Activated naive CD4-positive, alpha-beta T cell treated with anti-CD3 and anti-CD28 coated beads, Interleukin-2, amount 50 U/mL, for 72 hours (primary cell): ENCODE measurements around the gene AGR2. TPM values are rescaled to one million over a fixed set of nuclear protein-coding genes. Genes with fewer than 3 reads are reported as not detected.

ENCODE experiments used
- ATAC-seq, 2 donors: fragments of 150-1000 bp; cut with Tn5 transposase; 2 replicates each; pipeline ENCODE4 v1.10.0; 2021; ENCODE audit warnings: mild to moderate bottlenecking in 2 of 2, moderate library complexity in 2 of 2
- DNase-seq, 2 donors: peaks; one replicate each; pipeline ENCODE4 v3.0.0; 2021 to 2022; ENCODE audit warnings: low spot score in 2 of 2
- H3K27ac Mint-ChIP-seq, 2 donors: one replicate each; pipeline ENCODE4 v1.8.0; 2022; ENCODE audit warnings: mild to moderate bottlenecking in 2 of 2, mixed read lengths in 2 of 2
- H3K36me3 Mint-ChIP-seq, 2 donors: one replicate each; pipeline ENCODE4 v1.8.0; 2022; ENCODE audit warnings: mixed read lengths in 2 of 2
- H3K9me3 Mint-ChIP-seq, 2 donors: one replicate each; pipeline ENCODE4 v1.8.0; 2022; ENCODE audit warnings: mixed read lengths in 2 of 2
- total RNA-seq, 2 donors: library from RNA; stranded (reverse); gene quantifications; one replicate each; pipeline ENCODE4 v1.2.3, GENCODE V29; 2022

Gene AGR2
- total RNA-seq, 2 donors from 2014 or later, result not detected

DNA sequence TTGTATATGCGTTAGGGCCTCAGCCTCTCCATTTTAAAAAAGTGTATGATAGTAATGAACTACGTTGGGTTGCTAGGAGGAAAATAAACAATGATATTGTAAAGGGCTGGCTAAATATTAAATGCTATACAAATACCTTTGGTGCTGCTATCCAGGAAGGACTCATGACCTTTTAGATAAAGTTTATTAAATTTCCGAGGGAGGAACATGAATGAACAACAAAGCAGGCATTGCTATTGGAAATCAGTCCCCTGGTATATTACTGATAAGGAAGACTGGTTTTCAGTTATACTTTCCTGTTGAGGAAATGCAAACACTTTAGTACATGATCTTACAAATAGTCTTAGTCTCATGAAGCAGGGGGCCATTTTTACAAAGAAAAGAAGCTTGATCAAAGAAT, 17.2 kb upstream of the AGR2 start:
- DNase-seq, result no peak
- no peaks in the 10 kb centered on the region for H3K36me3 Mint-ChIP-seq
- no peak overlapping the region for H3K27ac Mint-ChIP-seq
- no peak for ATAC-seq
- peaks cover 0 to under 1% of the 10 kb centered on the region in 2 donors for H3K9me3 Mint-ChIP-seq

DNA sequence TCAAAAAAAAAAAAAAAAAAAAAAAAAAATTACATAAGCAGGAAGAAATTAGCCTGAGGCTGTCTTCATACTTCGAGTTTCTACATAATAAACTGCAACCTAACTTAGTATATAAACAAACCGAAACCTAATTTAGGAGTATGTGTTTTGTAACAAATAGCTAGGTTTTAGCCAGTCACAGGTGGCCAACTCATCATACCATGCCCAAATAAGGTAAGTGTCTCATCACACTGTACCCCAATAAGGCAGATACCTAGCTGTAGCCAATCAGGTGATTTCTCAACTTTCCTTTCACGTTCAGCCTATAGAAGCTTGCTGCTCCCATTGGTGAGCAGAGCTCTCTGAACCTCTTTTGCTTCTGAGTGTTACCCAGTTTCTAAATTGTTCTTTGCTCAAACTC, 13.9 kb upstream of the AGR2 start:
- H3K27ac Mint-ChIP-seq, result no peak overlapping the region
- no peaks in the 10 kb centered on the region for H3K9me3 Mint-ChIP-seq
- no peaks in the 10 kb centered on the region for H3K36me3 Mint-ChIP-seq
- no peak for ATAC-seq
- no peak for DNase-seq

DNA sequence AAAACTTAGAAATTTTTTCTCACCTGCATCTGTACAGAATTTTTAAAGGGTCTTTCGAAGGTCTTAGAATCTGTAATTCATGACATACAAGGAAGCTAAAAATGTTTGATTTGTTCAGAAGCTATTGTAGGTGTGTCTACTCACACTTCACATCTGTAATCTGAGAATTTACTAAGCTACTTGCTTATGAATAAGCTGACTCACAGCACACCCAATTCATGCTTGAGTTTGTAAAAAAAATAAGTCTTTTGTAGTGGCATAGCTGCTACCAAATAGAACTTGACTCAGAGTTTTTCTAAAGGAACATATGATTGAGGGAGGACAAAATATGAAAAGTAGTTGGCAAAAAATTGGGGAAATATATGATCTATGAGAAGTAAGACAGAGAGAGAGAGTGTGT, 12.7 kb upstream of the AGR2 start:
- H3K27ac Mint-ChIP-seq, result no peak overlapping the region
- H3K9me3 Mint-ChIP-seq, result no peaks in the 10 kb centered on the region
- ATAC-seq (no peak), DNase-seq (no peak)
- H3K36me3 Mint-ChIP-seq, result no peaks in the 10 kb centered on the region

DNA sequence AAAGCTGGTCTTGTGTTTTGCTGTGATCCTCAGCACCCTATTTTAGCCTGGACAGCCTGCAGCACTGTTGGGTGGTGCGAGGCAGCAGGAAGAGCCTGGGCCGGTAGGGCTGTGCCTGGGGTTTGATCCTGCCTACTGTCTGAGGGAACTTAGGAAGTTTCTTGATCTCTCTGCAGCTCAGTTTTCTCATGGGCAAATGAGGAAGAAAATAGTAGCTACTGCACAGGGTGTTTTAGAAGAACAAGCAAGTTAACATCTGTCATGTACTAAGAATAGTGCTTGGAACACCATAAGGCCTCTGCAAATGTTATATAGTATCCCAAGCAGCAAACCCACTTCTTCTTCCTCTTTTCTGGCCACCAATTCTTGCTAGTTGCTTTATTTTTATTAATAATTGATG, 12.0 kb upstream of the AGR2 start:
- no peaks in the 10 kb centered on the region for H3K9me3 Mint-ChIP-seq
- DNase-seq (no peak), ATAC-seq (no peak)
- no peak overlapping the region for H3K27ac Mint-ChIP-seq
- no peaks in the 10 kb centered on the region for H3K36me3 Mint-ChIP-seq

DNA sequence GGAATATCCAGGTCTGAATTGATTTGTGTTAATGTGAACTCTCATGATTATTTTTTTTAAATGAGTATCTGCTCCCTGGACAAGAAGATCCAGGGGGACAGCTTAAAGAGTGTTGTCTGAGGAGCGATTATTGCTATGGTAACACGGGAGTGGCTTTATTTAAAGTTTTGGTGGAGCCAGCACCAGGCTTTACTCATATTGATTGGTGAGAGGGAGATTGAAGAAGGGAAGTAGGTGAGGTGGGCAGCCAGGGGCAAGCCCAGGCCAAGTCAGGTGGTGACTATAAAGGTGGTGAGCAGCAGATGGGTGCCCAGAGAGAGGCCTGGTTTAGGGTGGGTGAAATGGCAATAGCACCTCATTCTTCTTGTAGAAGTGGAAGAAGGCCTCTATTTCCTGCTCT, 10.2 kb upstream of the AGR2 start:
- Mint-ChIP-seq H3K9me3 (no peaks in the 10 kb centered on the region), H3K36me3 (no peaks in the 10 kb centered on the region), H3K27ac (no peak overlapping the region)
- DNase-seq, result no peak
- ATAC-seq, result no peak

DNA sequence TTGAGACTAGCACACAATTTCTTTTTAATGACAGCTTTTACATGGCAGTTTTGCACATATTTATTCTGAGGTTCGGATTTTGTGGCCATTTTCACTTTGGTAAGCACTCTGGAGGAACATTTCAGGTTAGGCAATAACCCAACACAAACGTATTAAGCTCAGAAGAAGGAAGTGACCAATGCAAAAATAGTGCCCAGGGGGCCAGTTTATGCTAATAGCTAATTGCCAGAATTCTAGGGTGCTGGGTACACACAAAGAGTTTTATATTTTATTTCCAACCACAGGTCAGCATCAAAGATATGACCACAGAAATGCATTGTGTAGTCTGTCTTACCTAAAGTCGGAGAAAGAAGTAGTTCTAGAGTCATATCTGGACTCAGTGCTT, 8.4 kb upstream of the AGR2 start:
- no peaks in the 10 kb centered on the region for H3K36me3 Mint-ChIP-seq
- ATAC-seq (no peak), DNase-seq (no peak)
- H3K27ac Mint-ChIP-seq, result no peak overlapping the region
- no peaks in the 10 kb centered on the region for H3K9me3 Mint-ChIP-seq

DNA sequence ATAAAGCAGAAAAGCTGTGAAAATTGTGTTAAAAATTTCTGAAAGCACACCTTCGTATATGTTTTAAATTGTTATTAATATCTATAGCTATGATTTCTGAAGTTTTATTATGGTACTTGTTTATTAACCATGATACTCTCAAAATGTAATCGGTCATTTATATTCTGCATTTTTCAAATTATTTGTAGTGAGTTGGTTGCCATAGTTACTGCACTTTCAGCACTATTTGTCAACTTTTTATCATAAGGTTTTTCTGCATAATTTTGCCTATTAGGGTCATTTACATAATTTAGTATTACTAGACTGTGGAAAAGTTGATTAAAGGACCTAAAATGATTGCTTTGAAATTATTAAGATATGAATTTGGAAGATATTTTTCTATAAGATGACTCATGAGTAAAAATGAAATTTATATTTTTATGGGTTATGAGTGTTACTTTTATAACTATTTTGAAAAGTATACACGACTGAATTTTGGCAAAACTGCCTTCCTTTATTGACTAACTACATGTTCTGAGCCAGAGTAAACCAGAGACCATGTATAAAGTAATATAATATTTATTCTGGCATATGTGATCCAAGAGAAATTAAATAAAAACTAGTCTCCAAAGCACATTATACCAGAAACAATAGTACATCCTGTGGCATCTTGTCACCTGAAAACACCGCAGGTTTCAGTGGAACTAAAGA, 7.9 kb upstream of the AGR2 start:
- Mint-ChIP-seq H3K27ac (no peak overlapping the region), H3K36me3 (no peaks in the 10 kb centered on the region), H3K9me3 (no peaks in the 10 kb centered on the region)
- no peak for DNase-seq
- ATAC-seq, result no peak

DNA sequence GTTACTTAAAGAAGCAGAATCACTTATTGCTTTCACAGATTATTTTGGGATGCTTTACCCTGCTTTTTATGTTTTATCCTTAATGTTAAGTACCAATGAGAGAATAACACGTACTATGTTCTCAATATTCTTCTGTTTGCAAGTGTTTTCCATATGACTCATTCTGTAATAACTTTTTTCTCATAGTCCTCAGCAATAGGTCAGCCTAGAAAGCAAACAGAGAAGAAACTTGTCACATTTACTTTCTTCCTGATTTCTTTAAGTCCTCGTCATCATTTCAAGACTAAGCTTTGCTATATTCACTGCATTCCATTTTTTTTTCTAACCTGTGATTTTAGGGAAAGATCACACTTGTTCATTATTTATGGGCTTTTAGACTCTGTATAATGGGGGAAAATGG, 6.8 kb upstream of the AGR2 start:
- no peak overlapping the region for H3K27ac Mint-ChIP-seq
- no peaks in the 10 kb centered on the region for H3K9me3 Mint-ChIP-seq
- DNase-seq (no peak), ATAC-seq (no peak)
- H3K36me3 Mint-ChIP-seq, result no peaks in the 10 kb centered on the region

DNA sequence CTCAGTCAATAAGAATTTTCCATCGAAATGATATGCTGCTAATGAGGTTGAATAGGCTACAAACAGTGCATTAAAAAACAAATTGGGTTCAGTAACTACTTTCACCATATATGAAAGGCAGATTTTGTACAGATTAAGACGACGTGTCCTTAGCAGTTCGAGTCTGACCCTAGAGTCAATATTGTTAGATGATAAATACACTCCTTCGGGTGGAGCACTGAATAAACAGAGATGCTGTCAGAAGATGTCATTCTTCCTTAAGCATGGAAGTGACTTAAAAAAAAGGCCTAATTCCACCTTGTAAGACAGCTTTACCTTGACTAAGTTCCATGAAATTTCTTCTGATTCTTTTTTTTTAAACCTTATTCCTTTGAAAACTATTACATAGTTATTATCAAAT, 5.8 kb upstream of the AGR2 start:
- Mint-ChIP-seq H3K27ac (no peak overlapping the region), H3K36me3 (no peaks in the 10 kb centered on the region), H3K9me3 (no peaks in the 10 kb centered on the region)
- DNase-seq, result no peak
- no peak for ATAC-seq

DNA sequence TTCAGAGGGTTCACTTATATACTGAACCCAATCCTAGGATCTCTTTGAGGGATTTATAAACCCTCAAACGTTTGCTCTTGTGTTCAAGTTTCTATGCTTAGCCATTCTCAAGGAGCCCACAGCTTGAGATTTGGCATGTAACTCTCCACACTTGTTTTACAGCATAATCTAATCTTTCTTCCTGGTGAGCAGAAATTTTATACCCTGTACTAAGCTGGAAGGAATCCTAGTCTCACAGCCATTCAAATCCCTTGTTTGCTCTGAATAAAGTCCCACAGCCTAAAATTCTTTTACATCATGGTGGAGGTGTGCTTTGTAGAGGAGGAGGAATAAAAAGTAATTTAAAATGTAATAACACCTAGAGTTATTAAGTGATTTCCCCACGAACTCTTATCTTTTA, 5.3 kb upstream of the AGR2 start:
- no peaks in the 10 kb centered on the region for H3K36me3 Mint-ChIP-seq
- ATAC-seq (no peak), DNase-seq (no peak)

DNA sequence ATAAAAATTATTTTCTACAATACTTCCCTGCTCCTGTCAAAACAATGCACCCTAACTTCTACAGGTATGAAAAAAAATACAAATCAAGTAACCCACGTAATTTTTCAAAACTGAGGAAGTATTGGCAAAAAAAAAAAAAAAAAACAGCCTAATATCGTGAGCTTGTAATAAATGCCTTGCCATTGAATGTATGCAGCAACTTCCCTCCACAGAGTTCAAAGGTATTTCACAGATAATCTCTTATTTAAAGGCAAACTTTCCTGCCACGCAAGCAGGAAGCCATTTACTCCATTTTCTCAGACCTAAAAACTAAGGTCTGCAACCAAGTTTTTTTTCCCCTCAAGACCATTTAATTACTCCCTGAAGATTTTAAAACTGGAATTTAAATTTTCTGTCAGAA, 642 bp upstream of the AGR2 start:
- H3K36me3 Mint-ChIP-seq, result no peaks in the 10 kb centered on the region
- ATAC-seq, result no peak
- H3K9me3 Mint-ChIP-seq, result no peaks in the 10 kb centered on the region
- no peak for DNase-seq
- H3K27ac Mint-ChIP-seq, result no peak overlapping the region

More for the DNA sequence above, 5.3 kb upstream of the AGR2 start:
- Mint-ChIP-seq H3K9me3 (no peaks in the 10 kb centered on the region), H3K27ac (no peak overlapping the region)

DNA sequence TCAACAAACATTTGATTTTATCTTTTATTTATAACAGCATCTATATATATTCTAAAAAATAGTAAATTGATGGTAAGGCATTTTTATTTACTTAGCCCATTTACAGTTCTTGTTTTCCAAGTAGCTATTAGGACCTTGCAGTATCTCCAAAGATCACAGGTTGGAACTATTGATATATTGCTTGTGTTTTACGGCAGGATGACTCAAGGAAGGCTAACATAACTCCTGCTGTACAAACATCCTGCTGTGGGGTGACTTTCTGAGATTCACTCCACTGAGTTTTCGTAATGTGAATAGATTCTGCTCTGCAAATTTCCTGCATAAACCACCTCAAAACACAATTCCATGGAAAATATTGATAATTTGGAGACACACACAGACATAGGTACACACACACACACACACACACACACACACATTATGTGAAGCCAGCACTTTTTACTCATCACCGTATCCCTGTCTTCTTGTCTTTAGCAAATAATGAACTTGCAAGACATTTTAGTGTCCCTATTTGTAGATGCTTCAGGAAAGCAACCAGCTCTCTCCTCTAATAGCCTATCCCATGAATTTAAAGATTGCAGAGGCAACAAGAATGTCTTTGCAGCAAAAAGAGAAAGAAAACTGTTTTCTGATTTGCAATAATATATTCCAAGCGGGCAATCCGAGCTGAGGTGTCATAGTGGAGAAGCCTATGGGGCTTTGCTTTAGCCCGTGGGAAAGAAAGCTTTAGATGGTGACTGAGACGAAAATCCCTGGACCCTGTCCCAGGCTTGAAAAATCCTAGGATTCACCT, 722 bp downstream of the AGR2 start:
- no peaks in the 10 kb centered on the region for H3K36me3 Mint-ChIP-seq
- no peaks in the 10 kb centered on the region for H3K9me3 Mint-ChIP-seq
- no peak overlapping the region for H3K27ac Mint-ChIP-seq
- ATAC-seq, result no peak
- no peak for DNase-seq

DNA sequence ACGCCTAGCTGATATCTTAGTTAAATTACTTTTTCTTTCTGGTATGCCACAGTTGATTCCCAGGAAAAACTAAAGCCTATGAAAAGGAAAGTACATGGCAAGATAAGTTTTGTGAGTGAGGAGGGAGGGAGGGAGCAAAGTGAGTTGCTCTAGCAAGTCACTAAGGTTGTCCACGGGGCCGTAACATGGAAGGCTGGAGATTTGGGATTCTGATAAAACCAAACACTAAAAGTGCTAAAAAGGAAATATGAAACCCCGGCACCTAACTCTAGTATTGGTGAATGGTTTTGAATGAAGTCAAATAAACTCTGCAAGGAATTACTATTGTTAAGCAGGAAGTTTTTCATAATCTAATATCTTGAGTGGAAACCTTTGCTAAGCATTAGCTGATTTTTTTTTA, 1.7 kb downstream of the AGR2 start:
- no peaks in the 10 kb centered on the region for H3K9me3 Mint-ChIP-seq
- H3K36me3 Mint-ChIP-seq, result no peaks in the 10 kb centered on the region
- no peak overlapping the region for H3K27ac Mint-ChIP-seq

DNA sequence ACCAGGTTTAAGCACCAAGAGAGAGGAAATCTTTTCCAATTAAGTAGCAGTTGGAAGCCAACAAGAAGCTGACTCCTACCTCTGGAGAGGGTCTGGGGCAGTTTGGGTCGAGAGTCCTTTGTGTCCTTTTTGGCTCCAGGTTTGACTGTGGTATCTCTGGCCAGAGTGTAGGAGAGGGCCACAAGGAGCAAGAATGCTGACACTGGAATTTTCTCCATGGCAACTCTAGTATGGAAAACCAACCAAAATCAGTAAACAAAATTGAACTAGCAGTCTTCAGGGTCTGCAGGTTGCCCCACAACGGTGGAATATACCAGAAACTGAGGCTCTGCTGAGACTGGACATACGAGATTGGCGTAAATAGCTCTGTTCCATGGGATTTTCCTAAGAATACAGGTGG, 3.2 kb downstream of the AGR2 start:
- Mint-ChIP-seq H3K36me3 (no peaks in the 10 kb centered on the region), H3K27ac (no peak overlapping the region), H3K9me3 (no peaks in the 10 kb centered on the region)
- ATAC-seq (no peak), DNase-seq (no peak)

More for the DNA sequence above, 1.7 kb downstream of the AGR2 start:
- no peak for DNase-seq
- no peak for ATAC-seq

DNA sequence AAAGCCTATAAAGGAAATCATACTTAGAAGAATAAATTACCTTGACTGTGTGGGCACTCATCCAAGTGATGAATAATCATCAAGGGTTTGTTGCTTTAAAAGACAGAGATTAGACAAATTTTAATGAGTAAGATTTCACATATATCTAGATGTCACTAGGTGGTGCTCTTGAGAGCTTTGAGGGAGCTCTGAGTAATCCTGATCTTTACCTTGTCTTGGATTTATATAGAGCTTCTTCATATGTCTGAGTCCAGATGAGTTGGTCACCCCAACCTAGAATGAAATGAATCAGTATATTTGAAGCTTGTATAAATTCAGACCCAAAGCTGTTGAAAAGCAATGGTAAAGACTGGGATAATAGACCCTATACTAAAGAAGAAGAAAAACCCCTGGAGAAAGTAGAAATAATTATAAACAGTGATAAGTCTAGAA, 3.7 kb downstream of the AGR2 start:
- no peaks in the 10 kb centered on the region for H3K36me3 Mint-ChIP-seq
- peak; percentile 67 to 88 for ATAC-seq
- no peak for DNase-seq
- no peak overlapping the region for H3K27ac Mint-ChIP-seq
- no peaks in the 10 kb centered on the region for H3K9me3 Mint-ChIP-seq

DNA sequence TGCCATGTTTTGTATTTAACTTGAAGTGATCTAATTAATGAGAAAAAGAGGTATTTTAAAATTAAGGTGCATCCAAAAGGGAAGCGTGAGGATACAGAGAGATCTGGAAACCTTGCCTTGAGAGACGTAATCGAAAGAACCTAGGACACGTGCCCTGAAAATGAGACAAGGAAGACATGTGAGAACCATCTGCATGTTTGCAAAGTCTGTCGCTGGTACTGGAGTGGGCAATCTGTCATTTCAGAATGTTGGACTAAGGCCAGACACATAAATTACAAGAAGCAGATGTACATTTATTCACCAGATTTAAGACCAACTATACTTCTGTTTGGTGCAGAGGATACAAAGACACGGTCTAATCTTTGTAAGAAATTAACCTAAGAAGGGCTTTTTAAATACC, 9.2 kb downstream of the AGR2 start:
- no peaks in the 10 kb centered on the region for H3K9me3 Mint-ChIP-seq
- H3K36me3 Mint-ChIP-seq, result no peaks in the 10 kb centered on the region

DNA sequence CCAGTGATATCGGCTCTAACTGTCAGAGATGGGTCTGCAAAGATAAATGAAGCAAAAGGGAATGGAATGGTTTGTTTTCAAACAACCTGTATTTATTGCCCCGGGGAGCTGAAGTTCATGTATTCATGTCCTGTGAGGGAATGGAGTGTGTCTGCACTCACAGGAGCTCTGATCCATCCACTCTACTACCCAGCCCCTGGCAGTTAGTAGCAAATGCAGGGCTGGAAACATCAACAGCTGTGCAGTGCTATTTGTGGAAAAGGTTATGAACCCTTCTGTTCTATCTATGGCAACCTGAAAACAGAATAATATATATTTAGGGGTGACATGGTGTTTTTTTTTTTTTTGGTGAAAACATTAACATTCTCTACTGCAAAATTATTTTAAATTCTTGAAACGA, 9.8 kb downstream of the AGR2 start:
- no peak overlapping the region for H3K27ac Mint-ChIP-seq
- no peaks in the 10 kb centered on the region for H3K9me3 Mint-ChIP-seq
- no peaks in the 10 kb centered on the region for H3K36me3 Mint-ChIP-seq
- ATAC-seq, result no peak
- no peak for DNase-seq

More for the DNA sequence above, 9.2 kb downstream of the AGR2 start:
- no peak for DNase-seq
- ATAC-seq, result no peak
- H3K27ac Mint-ChIP-seq, result no peak overlapping the region
